GM12872 (cell line): ENCODE measurements around the gene ZNF324.

Source experiments
- TF ChIP-seq, protein P1 (sequence below): IDR thresholded peaks from 3 replicates; pipeline ENCODE4 v1.5.1; 2011; ENCODE audit warnings: low read depth, mild to moderate bottlenecking, low read length, moderate library complexity; ENCODE audit not compliant: insufficient read depth

Gene ZNF324

GRCh38 chr19:58469241-58470013 lies 2.5 kb downstream of the ZNF324 start:
- TF ChIP-seq, protein P1, sequence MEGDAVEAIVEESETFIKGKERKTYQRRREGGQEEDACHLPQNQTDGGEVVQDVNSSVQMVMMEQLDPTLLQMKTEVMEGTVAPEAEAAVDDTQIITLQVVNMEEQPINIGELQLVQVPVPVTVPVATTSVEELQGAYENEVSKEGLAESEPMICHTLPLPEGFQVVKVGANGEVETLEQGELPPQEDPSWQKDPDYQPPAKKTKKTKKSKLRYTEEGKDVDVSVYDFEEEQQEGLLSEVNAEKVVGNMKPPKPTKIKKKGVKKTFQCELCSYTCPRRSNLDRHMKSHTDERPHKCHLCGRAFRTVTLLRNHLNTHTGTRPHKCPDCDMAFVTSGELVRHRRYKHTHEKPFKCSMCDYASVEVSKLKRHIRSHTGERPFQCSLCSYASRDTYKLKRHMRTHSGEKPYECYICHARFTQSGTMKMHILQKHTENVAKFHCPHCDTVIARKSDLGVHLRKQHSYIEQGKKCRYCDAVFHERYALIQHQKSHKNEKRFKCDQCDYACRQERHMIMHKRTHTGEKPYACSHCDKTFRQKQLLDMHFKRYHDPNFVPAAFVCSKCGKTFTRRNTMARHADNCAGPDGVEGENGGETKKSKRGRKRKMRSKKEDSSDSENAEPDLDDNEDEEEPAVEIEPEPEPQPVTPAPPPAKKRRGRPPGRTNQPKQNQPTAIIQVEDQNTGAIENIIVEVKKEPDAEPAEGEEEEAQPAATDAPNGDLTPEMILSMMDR: no peak

DNA sequence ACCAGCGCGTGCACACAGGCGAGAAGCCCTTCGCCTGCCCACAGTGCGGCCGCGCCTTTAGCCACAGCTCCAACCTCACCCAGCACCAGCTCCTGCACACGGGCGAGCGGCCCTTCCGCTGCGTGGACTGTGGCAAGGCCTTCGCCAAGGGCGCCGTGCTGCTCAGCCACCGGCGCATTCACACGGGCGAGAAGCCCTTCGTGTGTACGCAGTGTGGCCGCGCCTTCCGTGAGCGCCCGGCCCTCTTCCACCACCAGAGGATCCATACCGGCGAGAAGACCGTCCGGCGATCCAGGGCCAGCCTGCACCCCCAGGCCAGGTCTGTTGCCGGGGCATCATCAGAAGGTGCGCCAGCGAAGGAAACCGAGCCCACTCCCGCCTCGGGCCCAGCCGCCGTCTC lies 4.9 kb downstream of the ZNF324 start:
- TF ChIP-seq, protein P1: no peak

DNA sequence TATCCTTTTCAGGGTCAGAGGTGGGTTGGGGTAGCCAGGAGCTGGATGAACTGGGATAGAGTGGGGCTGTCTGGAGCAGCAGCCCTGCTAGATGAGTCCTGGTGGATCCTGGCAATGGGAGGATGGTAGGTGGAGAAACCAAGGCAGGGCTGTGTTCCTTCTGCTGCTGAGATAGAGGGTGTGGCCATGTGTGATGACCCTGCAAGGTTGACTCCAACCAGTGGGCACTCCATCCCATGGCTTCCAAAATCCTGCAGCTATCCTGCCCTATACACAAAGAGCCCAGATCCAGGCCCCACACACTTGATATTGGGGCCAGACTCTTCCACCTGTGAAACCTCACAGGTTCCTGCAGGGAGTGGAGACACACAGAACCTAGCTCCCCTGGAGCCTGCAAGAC lies 6.9 kb downstream of the ZNF324 start:
- TF ChIP-seq, protein P1: no peak

DNA sequence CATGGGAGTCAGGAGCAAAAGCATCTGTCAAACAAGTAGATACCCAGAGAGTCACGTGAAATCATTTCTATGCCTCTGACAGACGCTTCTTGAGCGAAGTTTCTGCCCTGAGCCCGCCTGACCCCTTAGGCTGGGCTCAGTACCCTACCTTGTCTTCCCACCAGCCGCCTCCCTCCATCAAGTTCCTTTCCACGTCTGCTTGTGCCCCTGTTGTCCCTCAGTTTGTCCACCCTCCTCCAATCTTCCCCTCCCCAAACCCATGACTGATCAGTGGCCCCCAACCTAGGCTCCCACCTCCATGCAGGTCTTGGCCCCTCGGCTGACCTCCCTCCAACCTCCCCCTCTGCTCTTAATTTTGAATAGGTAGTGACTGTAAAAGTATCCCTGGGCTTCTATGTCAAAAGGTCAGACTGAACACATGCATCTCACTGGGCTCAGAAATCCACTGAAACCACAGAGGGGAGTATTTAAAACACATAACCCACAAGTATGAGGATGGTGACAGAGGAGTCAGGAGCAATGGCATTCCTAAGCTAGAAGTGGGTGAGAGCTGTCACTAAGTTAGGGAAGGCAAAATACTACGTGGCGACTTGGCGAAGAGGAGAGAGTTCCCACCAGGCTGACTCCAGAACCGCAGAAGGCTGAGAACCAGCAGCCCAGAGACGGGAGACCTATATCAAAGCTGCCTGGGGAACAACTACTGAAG lies 7.6 kb downstream of the ZNF324 start:
- TF ChIP-seq, protein P1: no peak

DNA sequence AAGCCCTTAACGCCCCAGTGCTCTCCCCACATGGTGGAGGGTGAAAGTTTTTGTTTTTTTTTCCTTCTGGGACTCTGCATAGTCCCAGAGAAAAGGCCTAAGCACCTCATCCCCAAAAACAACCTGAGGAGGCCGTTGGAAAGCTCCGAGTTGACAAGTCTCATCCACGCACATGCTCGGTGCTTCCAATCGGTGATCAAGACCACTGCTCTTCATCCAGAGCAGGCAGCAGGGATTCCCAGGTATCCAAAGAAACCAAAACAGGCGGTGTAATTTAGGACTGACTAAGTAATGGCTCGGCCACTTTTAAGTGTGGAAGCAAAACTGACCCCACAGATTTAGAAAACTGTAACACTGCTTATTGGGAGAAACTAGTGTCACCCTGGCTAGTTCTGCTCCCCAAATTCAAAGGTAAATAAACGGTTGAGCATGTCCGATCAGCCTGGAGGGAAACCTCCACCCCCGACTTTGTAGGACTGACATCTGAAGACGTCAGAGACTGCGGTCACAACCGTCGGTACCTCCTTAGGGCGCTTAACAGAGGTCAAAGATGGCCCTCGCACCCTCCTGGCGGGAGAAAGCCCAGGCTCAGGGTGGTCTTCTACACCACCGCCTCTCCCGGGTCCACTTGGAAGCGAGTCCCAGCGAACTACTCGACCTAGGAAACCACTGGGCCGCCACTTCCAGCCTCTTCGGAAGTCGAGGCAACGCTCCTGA lies 8.3 kb downstream of the ZNF324 start:
- TF ChIP-seq, protein P1: no peak

DNA sequence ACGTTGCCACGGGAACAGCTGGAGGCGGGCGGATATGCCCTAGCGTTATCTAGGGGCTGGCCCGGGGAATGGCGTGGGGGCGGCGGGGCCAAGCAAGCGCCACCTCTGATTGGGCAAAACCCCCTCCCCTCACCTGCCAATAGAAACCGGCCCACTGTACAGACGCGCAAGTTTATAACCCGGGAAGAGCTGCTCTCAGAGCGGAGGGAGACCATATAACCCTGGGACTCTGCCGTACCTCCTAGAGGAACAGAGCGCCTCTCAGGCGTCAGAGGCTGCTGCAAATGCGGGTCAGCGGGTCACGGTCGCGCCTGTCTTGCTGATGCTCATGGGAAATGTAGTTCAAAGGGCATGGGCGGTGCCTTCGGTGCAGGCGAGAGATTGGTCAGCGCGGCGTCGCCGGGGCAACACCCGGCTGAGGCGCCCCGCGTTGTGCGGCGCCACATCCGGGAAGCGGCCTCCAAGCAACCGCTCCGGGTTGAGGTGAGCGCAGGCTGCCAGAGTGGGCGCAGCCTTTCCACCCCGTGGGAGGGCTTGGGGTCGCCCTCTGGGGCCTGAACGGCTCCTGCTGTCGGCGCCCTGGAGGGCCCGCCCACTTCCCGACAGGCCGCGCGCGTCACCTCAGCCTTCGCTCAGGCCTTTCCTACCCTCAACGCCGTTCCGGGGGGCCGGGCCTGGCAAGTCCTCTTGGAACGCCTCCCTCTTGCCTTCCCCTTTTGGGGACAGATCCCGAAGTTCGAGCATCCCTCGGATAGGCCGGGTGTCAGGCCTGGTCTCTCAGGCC lies 9.0 kb downstream of the ZNF324 start, which contains the start of gene ZNF446:
Gene ZNF446, plus strand, starts transcription at position 639 of the 784 bp plus-strand sequence. CDS start 867 bp downstream, outside the sequence.
- TF ChIP-seq, protein P1: no peak

- TF ChIP-seq, protein P1: no peak
Observed at GRCh38 chr19:58476498-58477015, 9.7 kb downstream of the ZNF324 start.
